Omental fat pad (tissue), 4 donors: Measurements from ENCODE around the gene RRP8. TPM values are rescaled to one million over a fixed set of nuclear protein-coding genes. Genes with fewer than 3 reads are reported as not detected.
A peak's percentile ranks its signal among the peaks of the same experiment; 100 is the strongest.

Experiments
- ATAC-seq: fragments of 150-250 bp; one replicate; pipeline ENCODE4 v1.9.1; 2016; ENCODE audit warnings: mild to moderate bottlenecking, moderate library complexity; ENCODE audit not compliant: low FRiP score
- DNase-seq: peaks from one replicate; pipeline ENCODE4 v3.0.0-alpha.2; 2019; ENCODE audit warnings: low spot score
- CTCF ChIP-seq, 3 donors: fragments of 450-650 bp; IDR thresholded peaks; one replicate each; pipeline ENCODE4 v1.5.1; 2016 to 2017; ENCODE audit warnings: antibody characterized with exemption in 3 of 3, mild to moderate bottlenecking in 3 of 3, moderate library complexity in 2 of 3
- total RNA-seq, 4 donors: library from RNA; depleted of rRNA; stranded (reverse); fragments of >200 nt; gene quantifications; one replicate each; pipeline ENCODE4 v1.1.0, GENCODE V29; 2016

The RRP8 gene
- total RNA-seq, 4 donors from 2014 or later, result 16.9 to 30.4 (median 19.3) TPM

- ATAC-seq (no peak), DNase-seq (no peak)
- no peak for TF ChIP-seq CTCF (IDR thresholded peaks at IDR 0.05)
These were observed 35.0 kb upstream of the RRP8 start for GRCh38 chr11:6638429-6638828.

- peak; percentile 67 for ATAC-seq
- DNase-seq, result no peak
- TF ChIP-seq CTCF (IDR thresholded peaks at IDR 0.05), result no peak
These were observed 34.5 kb upstream of the RRP8 start for GRCh38 chr11:6637871-6638270.

GRCh38 chr11:6636480-6636879 is 33.1 kb upstream of the RRP8 start:
- ATAC-seq, result no peak
- no peak for TF ChIP-seq CTCF (IDR thresholded peaks at IDR 0.05)
- DNase-seq, result no peak

GRCh38 chr11:6635082-6635932 is 31.9 kb upstream of the RRP8 start:
- no peak for TF ChIP-seq CTCF (IDR thresholded peaks at IDR 0.05)
- DNase-seq (no peak), ATAC-seq (peak; percentile 22)

- DNase-seq, result no peak
- TF ChIP-seq CTCF (IDR thresholded peaks at IDR 0.05), result no peak
- no peak for ATAC-seq
These were observed 31.1 kb upstream of the RRP8 start for GRCh38 chr11:6634534-6634933.

GRCh38 chr11:6633422-6634408 is 30.3 kb upstream of the RRP8 start:
- ATAC-seq (no peak), DNase-seq (no peak)
- TF ChIP-seq CTCF (IDR thresholded peaks at IDR 0.05), result no peak
